ENCODE results near the gene BEX4. TPM values are rescaled to one million over a fixed set of nuclear protein-coding genes. Genes with fewer than 3 reads are reported as not detected.

The BEX4 gene
- total and polyA plus RNA-seq, 2 of the 4 experiments (the other 2 are of a cell fraction) = 0.54 to 6.8 TPM

DNA sequence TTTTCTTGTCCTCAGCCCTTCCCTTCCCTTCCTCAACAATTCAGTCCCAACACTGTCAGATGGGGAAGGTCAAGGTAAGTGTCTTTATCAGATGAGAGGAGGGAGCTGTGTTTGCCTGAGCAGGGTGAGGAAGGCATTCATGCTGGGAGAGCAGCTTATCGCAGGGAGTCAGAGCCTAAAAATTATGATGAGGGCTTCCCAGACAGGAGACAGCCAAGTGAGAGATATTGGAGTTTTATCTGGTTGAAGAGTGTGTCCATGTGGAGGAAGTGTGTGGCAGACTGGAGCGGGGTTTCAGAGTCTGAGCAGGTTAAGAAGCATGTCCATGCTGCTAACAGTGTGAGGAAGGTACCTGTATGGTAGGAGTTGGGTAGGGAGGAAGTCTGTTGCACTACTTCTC, 18.4 kb downstream of the BEX4 start:
- ChIA-PET POLR2A (ENCODE audit: unreplicated experiment) (no interaction called here), CTCF (no interaction called here)
- intact Hi-C loops (cut with micrococcal nuclease) = no loop called here
- whole genome bisulfite sequencing, 2 experiments (ENCODE audit: extremely low coverage in 2 of 2, insufficient read length in 1 of 2) = 40% methylated on average over 1 of the region's 2 CpGs; no CpG with 5 or more reads in 1 of the 2 experiments
- Histone ChIP-seq H3K27me3 (ENCODE audit: control insufficient read depth, insufficient read depth, low read length) (peaks cover 8% of the 10 kb centered on the region), H2BK120ac (ENCODE audit: low read depth, low read length) (no peak overlapping the region), H2AK9ac (replicated peaks; ENCODE audit: low read depth, low read length, poor library complexity) (no peak overlapping the region), H2AFZ (replicated peaks; ENCODE audit: low read length, poor library complexity) (no peak overlapping the region), H3K18ac (ENCODE audit: low read depth, low read length) (no peak overlapping the region), H3K4me1 (ENCODE audit: control insufficient read depth, insufficient read depth, low read length) (no peaks in the 10 kb centered on the region), H3K14ac (replicated peaks; ENCODE audit: low read depth, low read length) (no peak overlapping the region), H3K56ac (ENCODE audit: extremely low read depth, insufficient read depth, low read length) (no peak overlapping the region), H2BK15ac (ENCODE audit: low read depth, low read length) (no peak overlapping the region), H3K27ac (ENCODE audit: insufficient read depth, low read length) (no peak overlapping the region), H3K79me1 (ENCODE audit: low read depth in 1 of 2, low read length in 2 of 2) (no peaks in the 10 kb centered on the region), H3K4ac (ENCODE audit: low read depth, low read length) (no peak overlapping the region), H2BK20ac (ENCODE audit: low read depth, low read length) (no peak overlapping the region), H3K9me3 (ENCODE audit: control insufficient read depth, insufficient read depth, low read length) (no peaks in the 10 kb centered on the region), H2AK5ac (ENCODE audit: low read depth, low read length) (no peak overlapping the region), H4K5ac (ENCODE audit: low read depth, low read length) (no peak overlapping the region), H4K20me1 (ENCODE audit: insufficient read depth, low read length) (no peaks in the 10 kb centered on the region), H3K9ac (ENCODE audit: low read depth, low read length) (no peak overlapping the region), H3K4me3 (ENCODE audit: insufficient read depth, low read depth, low read length) (no peak overlapping the region), H3K4me2 (ENCODE audit: low read depth, low read length) (no peak overlapping the region), H3K9me1 (ENCODE audit: insufficient read depth, low read length) (no peaks in the 10 kb centered on the region), H3K36me3 (ENCODE audit: control insufficient read depth, insufficient read depth, low read length) (no peaks in the 10 kb centered on the region), H4K8ac (ENCODE audit: low read depth in 2 of 2, low read length in 2 of 2) (no peak overlapping the region), H2BK5ac (ENCODE audit: low read depth, low read length, poor library complexity, severe bottlenecking) (no peak overlapping the region), H3K23ac (ENCODE audit: low read depth, low read length) (no peak overlapping the region), H4K91ac (ENCODE audit: insufficient read depth, low read depth, low read length) (no peak overlapping the region)
- ATAC-seq (ENCODE audit: low read depth) (no peak), DNase-seq (no peak)
- in situ Hi-C loops (cut with MboI; ENCODE audit: low sequenced_read_pairs) = no loop called here
- TF ChIP-seq RAD21 (IDR thresholded peaks at IDR 0.05; ENCODE audit: low read length) (no peak), POLR2A (IDR thresholded peaks at IDR 0.05; ENCODE audit: low read depth, low read length) (no peak), ELK1 (IDR thresholded peaks at IDR 0.05; ENCODE audit: borderline replicate concordance, low read depth, low read length) (no peak), MXI1 (IDR thresholded peaks at IDR 0.05; ENCODE audit: borderline replicate concordance, low read depth, low read length) (no peak), MAFK (IDR thresholded peaks at IDR 0.05; ENCODE audit: low read depth, low read length) (no peak), RCOR1 (IDR thresholded peaks at IDR 0.05; ENCODE audit: insufficient replicate concordance, low read length) (no peak), SMC3 (IDR thresholded peaks at IDR 0.05; ENCODE audit: low read depth, low read length) (no peak), CEBPB (IDR thresholded peaks at IDR 0.05; ENCODE audit: low read depth, low read length) (no peak), NFE2L2 (IDR thresholded peaks at IDR 0.05; ENCODE audit: low read depth, low read length) (no peak), CHD1 (IDR thresholded peaks at IDR 0.05; ENCODE audit: low read depth, low read length) (no peak), MAZ (IDR thresholded peaks at IDR 0.05; ENCODE audit: borderline replicate concordance, low read depth, low read length) (no peak), BHLHE40 (IDR thresholded peaks at IDR 0.05; ENCODE audit: low read depth, low read length) (no peak), FOS (IDR thresholded peaks at IDR 0.05; ENCODE audit: low read depth, low read length) (no peak), RFX5 (IDR thresholded peaks at IDR 0.05; ENCODE audit: low read depth, low read length) (no peak), CTCF (conservative IDR thresholded peaks at IDR 0.05; ENCODE audit: low read depth, low read length) (no peak)
- TF ChIP-seq, protein P1, sequence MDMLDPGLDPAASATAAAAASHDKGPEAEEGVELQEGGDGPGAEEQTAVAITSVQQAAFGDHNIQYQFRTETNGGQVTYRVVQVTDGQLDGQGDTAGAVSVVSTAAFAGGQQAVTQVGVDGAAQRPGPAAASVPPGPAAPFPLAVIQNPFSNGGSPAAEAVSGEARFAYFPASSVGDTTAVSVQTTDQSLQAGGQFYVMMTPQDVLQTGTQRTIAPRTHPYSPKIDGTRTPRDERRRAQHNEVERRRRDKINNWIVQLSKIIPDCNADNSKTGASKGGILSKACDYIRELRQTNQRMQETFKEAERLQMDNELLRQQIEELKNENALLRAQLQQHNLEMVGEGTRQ (IDR thresholded peaks at IDR 0.05; ENCODE audit: low read depth, low read length) = no peak
- no TSS peak for BruUV-seq (replicated peaks)
- dilution Hi-C loops (cut with HindIII; ENCODE audit: low sequenced_read_pairs, unreplicated experiment) = no loop called here
